Activated CD4-positive, alpha-beta T cell treated with anti-CD3 and anti-CD28 coated beads, Interleukin-2, amount 50 U/mL, for 1 hour (primary cell): Measurements from ENCODE around the gene SSC5D.

Experiments
- DNase-seq: peaks from one replicate; pipeline ENCODE4 v3.0.0-alpha.2; 2020

SSC5D gene

DNA sequence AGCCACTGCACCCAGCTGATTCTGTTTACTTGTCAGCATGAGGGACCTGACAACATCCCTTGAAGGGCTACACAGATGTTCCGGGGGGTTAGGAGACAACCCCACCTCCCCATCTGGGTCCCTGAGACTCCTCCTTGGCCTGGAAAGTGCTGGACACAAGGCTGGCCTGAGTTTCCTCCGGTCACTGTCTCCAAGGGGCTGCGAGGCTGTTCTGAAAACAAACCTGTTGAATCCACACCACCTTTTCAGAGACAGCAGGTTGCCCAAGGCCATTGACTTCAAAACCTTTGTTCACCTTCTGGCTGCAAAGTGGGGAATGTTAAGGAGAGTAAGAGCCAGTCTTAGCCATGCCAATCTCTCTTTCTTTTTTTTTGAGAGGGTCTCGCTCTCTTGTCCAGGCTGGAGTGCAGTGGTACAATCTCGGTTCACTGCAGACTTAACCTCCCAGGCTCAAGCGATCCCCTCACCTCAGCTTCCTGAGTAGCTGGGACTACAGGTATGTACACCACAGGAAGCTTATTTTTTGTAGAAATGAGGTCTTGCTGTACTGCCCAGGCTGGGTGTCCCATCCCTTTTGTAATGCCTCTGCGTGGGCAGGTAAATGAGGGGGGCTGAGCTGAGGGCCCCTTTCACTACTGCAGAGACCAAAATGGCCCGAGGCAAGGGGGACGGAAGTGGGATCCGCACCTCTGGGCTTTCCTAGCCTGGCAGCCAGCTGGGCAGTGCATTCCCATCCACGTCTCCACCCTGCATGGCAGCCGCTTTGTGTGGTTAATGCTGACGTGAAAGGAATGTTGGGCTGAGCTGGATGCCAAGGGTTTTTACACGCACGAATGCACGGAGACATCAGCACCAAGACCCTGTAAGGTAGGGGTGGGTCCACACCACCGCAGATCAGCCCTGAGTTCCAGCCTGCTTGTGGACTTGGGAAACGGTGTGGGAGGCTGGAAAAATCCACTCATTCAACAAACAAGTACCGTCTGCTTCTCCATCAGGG lies 13.7 kb upstream of the SSC5D start:
- no peak for DNase-seq

DNA sequence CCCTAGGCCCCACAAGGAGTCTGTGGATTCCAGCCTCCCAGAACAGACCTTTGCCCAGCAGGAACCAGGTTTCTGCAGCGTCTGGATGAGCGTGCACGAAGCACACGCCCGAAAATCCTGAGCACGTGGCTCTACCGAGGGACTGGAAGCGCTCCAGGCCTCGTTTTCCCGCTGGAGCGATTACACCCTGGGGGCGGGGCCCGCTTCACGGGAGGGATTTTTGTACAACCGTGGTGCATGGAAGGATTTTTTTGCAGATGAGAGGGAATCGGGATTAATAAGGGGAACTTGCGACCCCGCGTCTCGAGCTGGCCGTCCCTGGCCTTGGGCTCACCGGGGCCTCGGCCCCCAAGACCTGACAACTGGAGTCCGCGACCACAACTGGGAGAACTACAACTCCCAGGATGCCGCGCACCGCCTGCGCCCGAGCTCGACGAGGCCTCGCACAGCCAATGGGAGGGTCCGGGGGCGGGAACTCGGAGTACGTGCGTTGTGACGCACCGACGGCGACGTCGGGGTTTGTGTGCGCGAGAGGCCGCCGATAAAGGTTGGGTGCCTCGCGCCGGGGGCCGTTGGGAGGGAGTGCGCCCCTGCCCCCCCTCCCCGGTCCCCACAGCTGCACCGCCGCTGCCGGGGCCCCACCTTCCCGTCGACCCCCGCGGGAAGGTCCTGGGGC lies 12.0 kb upstream of the SSC5D start, which contains the start of gene ZNF628:
Gene ZNF628, plus strand, starts transcription at position 518 of the 676 bp plus-strand sequence. CDS start 3,294 bp downstream, outside the sequence.
- DNase-seq: peak; percentile 98

DNA sequence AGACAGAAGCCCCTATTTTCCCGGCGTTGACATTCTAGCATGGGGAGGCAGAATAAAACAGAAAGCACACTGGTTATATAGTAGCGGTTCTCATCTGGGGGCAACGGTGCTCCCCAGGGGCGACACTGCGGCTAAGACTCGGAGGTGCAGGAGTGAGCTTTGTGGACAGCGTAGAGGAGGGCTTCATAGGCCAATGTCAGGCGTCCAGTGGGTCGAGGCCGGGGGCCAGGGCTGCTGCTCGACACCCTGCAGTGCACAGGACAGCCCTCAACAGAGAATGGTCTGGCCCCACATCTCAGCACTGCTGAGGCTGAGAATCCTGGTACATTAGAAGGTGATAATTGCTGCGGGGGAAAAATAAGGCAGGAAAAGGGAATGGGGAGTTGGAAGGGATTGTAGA lies 10.3 kb upstream of the SSC5D start:
- DNase-seq: no peak

DNA sequence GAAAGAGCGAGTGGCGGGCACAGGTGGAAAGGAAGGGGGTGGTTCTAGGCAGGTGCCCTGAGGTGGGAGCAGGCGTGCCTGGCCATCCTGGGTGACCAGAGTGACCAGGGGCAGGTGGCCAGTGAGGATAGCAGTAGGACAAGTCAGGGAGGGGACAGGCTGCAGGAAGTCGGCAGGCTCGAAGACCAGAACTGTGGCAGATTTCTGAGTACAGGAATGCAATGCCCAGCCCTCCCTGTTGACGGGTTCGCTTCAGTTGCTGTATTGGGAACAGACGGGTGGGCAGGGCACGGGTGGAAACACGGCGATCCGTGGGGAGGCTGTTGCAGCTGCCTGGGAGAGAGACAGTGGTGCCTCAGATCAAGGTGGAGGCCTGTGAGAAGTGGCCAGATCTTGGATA lies 9.9 kb upstream of the SSC5D start:
- DNase-seq: no peak

DNA sequence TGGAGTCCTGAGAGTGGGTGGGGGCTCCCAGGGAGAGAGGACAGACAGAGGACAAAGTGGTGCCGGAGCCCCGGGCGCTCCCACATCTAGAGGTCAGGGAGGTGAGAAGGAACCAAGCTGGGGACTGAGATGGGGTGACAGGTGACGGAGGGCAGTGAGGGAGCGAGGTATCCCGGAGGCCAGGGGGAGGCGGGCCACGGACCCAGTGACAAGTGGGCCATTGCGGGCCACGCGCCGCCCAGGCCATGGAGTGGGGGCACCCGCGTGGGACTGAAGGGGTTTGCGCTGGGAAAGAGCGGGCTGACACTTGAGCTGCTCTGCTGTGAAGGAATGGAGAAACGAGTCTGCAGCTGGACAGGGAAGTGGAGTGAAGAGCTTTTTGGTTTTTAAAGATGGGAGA lies 9.2 kb upstream of the SSC5D start:
- DNase-seq: no peak

DNA sequence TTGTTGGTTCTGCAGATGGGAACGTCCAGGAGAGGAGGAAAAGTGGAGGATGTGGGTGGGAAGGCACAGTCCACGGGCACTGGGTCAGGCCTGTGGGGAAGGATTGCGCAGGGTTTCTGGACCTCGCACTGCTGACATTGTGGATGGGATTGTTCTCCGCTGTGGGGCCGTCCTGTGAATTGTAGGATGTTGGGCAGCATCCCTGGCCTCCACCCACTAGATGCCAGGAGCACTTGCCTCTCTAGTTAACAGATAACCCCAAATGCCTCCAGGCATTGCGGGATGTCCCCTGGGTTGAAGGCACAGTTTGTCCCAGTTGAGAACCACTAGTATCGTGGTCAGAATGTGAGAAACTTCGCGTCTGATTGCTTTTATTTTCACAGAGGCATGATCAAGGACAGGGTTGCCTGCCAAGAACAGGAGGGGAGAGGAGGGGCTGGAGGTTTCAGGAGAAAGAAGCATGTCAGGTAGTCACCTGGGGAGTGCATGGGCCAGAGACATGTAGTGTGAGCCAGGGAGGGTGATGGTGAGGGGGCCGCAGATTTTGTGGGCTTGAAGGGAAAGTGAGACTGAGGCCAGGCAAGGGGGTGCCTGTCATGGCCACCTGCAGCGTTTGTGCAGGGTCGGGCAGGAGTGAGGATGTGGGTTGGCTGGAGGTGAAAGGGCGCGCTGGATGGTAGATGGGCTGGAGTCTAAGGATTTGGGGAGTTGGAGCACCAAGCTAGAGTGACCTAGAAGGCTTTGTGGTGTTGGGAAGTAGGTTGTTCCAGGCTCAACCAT lies 8.6 kb upstream of the SSC5D start:
- no peak for DNase-seq

DNA sequence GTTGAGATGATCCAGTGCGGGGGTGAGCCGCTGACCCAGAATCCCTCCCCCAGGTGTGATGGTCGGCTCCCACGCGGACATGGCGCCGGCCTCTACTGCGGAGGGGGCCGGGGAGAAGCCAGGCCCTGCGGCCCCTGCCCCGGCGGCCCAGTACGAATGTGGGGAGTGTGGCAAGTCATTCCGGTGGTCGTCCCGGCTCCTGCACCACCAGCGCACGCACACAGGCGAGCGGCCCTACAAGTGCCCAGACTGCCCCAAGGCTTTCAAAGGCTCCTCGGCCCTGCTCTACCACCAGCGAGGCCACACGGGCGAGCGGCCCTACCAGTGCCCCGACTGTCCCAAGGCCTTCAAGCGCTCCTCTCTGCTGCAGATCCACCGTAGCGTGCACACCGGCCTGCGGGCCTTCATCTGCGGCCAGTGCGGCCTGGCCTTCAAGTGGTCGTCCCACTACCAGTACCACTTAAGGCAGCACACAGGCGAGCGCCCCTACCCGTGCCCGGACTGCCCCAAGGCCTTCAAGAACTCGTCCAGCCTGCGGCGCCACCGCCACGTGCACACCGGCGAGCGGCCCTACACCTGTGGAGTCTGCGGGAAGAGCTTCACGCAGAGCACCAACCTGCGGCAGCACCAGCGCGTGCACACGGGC lies 7.0 kb upstream of the SSC5D start:
- DNase-seq: no peak

DNA sequence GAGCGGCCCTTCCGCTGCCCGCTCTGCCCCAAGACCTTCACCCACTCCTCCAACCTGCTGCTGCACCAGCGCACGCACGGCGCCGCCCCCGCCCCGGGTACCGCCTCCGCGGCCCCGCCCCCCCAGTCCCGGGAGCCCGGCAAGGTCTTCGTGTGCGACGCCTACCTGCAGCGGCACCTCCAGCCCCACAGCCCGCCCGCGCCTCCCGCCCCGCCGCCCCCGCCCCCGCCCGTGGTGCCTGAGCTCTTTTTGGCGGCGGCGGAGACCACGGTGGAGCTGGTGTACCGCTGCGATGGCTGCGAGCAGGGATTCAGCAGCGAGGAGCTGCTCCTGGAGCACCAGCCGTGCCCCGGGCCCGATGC lies 6.5 kb upstream of the SSC5D start:
- DNase-seq: no peak

DNA sequence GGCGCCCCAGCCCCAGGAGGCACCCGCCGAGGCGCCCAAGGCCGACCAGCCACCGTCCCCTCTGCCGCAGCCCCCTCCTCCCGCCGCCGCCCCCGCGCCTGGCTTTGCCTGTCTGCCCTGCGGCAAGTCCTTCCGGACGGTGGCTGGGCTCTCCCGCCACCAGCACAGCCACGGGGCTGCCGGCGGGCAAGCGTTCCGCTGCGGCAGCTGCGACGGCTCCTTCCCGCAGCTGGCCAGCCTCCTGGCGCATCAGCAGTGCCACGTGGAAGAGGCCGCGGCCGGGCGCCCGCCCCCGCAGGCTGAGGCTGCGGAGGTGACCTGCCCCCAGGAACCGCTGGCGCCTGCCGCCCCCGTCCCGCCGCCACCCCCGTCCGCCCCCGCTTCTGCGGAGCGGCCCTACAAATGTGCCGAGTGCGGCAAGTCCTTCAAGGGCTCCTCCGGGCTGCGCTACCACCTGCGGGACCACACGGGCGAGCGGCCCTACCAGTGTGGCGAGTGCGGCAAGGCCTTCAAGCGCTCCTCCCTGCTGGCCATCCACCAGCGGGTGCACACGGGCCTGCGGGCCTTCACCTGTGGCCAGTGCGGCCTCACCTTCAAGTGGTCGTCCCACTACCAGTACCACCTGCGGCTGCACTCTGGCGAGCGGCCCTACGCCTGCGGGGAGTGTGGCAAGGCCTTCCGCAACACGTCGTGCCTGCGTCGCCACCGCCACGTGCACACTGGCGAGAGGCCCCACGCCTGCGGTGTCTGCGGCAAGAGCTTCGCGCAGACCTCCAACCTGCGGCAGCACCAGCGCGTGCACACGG lies 5.9 kb upstream of the SSC5D start:
- no peak for DNase-seq

DNA sequence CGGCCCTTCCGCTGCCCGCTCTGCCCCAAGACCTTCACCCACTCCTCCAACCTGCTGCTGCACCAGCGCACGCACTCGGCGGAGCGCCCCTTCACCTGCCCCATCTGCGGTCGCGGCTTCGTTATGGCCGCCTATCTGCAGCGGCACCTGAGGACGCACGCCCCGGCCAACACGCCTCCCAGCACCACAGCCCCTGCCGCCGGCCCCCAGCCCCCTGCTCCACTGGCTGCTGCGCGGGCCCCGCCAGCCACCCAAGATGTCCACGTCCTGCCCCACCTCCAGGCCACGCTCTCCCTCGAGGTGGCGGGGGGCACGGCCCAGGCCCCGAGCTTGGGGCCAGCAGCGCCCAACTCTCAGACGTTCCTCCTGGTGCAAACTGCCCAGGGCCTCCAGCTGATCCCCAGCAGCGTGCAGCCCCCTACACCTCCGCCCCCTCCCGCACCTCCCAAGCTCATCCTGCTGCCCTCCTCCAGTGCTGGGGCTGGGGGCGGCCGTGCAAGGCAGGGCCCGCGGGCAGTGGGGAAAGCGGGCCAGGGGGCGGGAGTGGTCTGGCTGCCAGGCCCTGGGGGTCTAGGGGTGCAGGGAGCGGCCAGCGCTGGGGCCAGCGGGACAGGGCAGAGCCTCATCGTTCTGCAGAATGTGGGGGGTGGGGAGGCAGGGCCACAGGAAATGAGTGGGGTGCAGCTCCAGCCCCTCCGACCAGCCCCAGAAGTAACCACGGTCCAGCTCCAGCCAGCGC lies 5.1 kb upstream of the SSC5D start:
- DNase-seq: no peak

DNA sequence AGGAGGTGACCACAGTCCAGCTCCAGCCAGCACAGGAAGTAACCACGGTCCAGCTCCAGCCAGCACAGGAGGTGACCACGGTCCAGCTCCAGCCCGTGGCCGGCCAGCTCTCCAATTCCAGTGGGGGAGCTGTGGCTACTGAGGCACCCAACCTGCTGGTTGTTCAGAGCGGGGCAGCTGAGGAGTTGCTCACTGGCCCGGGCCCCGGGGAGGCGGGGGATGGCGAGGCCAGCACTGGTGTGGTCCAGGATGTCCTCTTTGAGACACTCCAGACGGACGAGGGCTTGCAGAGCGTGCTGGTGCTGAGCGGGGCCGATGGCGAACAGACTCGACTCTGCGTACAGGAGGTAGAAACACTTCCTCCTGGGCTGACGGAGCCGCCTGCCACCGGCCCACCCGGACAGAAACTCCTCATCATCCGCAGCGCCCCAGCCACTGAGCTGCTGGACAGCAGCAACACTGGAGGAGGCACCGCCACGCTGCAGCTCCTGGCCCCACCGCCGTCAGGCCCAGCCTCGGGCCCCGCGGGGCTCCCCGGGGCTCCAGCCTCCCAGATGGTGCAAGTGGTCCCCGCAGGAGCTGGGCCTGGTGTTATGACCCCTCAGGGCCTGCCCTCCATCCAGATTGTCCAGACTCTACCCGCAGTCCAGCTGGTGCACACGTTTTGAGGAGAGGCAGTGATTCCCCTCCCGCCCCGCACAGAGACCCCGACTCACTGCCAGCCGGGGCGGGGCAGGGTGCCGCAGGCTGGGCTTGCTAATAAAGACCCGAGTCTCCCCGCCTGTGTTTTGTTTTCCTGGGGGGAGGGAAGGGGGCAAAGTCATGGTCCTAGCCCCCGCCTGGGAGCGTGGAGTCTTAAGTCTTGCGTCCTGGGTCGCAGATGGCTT lies 4.3 kb upstream of the SSC5D start:
- no peak for DNase-seq

DNA sequence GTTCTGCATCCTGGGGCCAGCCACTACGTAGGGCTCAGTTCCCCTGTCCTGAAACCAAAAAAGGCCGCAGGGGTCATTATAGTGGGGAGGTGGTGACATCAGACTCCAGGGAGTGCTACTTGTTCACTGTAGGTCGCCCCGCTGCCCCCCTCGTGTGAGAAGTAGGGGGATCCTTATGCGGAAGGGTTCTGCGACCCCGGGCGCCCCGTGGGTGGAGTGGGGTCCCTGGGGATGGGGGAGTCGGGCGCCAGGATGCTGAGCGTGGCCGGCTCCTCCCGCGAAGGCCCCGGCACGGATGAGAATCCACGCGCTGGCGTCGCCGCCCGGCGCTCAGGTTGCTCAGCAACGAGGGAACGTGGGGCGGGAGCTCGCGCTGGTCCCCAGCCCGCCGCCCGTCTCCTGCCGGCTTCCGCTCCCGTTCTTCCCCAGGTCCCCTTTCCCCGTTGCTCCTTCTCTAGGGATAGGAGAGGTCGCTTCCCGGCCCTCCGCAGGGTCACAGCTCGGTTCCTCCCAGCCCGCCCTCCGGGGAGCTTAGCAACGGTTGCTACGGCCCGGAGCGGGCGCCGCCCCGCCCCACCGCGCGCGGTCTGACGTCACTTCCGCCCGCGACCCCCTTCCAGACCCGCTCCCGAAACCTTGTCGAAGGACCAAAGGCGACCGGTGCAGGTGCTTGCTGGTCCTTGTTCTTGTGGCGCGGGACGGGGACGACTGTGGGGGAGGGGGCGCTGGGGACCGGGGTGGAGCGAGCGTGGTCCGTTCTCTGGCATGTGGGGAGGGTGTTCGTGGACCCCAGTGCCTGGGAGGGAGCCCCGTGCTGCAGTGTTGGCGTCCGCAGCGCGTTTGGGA lies 3.4 kb upstream of the SSC5D start, which contains the start of gene NAT14:
Gene NAT14, plus strand, starts transcription at position 596 of the 846 bp plus-strand sequence. CDS start 521 bp downstream, outside the sequence.
- peak; percentile 51 for DNase-seq

DNA sequence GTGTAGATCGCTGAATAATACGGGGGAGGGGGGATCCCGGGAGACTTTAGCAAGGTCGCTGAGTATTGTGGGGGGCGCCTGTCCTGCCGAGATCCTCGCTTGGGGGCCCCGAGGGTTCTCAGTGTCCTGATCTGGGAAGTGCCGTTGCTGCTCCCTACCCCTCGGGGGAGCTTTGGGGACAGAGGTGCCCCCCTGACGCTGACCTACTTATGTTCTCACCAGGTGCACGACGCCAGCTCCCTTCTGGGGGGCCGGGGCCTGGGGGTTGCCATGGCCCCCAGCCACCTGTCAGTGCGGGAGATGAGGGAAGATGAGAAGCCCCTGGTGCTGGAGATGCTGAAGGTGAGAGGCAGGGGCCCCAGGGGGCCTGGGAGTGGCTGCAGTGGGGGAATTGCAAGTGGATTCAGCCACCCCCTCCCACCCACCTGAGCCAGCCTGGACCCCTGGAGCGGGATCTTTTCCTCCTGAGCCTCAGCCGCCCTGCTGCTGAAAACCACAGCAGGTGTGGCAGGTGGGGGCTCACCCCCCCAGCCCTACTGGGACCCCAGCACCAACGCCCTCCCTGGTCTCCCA lies 2.7 kb upstream of the SSC5D start:
- no peak for DNase-seq

DNA sequence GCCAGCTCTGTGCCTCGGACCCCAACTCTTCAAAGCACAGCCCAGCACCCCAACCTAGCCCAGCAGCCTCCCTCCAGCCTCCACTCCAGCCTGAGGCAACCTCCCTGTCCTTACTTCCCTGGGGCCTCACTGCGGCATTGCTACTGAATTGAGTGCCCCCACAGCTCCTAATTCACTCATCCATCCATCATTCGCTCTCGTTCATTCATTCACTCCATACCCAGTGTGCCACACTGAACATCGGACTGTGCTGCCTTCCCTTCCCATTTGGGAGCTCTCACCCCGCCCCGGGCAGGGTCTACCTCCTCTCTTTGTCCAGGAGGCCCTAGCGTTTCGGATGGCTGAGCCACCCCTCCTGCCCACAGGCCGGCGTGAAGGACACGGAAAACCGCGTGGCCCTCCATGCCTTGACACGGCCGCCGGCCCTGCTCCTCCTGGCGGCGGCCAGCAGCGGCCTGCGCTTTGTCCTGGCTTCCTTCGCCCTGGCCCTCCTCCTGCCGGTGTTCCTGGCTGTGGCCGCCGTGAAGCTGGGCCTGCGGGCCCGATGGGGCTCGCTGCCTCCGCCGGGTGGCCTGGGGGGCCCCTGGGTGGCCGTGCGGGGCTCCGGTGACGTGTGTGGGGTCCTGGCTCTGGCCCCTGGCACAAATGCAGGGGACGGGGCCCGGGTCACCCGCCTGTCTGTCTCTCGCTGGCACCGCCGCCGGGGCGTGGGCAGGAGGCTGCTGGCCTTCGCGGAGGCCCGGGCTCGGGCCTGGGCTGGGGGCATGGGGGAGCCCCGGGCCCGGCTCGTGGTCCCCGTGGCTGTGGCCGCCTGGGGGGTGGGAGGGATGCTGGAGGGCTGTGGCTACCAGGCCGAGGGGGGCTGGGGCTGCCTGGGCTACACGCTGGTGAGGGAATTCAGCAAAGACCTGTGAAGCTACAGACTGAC lies 1.9 kb upstream of the SSC5D start:
- no peak for DNase-seq

DNA sequence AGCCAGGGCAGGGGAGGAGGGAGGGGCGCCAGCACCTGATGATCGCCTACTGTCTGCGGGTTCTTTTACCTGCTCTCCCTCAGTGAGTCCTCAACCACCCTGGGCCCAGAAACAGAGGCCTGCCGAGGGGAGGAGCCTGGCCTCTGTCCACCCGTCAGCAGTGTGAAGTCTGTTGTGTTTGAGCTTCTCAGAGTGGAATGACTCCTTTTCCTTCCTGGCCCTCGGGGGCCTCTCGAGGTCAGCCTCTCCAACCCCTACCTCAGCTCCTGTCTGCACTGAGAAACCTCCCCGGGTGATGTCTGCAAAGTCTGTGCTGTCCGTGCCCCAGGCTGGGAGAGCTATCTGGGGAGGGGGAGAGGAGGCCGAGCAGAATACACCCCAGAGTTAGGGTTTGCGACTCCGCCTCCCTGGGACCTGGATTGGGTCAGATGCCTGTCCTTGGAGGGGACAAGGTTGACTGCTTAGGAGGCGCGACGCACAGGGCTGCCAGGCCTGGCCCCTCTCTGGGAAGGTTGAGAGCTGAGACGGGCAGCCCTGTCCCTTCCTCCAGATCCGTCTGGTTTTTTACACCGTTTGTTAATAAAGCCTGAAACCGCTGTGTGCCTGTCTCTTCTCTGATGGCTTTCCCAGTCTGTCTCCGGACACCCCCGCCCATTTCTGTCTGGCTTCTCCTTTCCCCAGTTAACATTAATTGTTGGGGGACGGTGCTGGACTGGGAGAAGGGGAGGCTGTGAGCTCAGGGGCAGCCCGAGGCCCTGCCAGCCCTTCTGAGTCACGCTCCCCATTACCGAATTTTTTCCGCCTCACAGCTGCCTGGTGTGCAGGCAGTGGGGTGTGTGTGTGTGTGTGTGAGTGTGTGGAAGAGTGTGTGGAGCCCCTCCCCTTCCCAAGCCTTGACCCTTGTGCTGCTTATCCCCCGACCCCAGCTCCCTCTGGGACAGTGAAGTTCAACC lies 989 bp upstream of the SSC5D start:
- peak; percentile 38 for DNase-seq
